H9 (cell line): ENCODE results near the gene SGIP1. TPM values are rescaled to one million over a fixed set of nuclear protein-coding genes. Genes with fewer than 3 reads are reported as not detected.

Experiments
- DNase-seq: peaks from one replicate; pipeline ENCODE4 v3.0.0-alpha.2; 2017
- H2AFZ ChIP-seq: one replicate; pipeline ENCODE4 v1.6.1; 2013; ENCODE audit warnings: mild to moderate bottlenecking, low read length, control low read depth, moderate library complexity
- H2AK5ac ChIP-seq: 2 replicates; pipeline ENCODE4 v1.6.1; 2013; ENCODE audit warnings: low read length, control low read depth, mixed read lengths; ENCODE audit not compliant: insufficient read length
- H2BK120ac ChIP-seq: one replicate; pipeline ENCODE4 v1.6.1; 2013; ENCODE audit warnings: low read depth, mild to moderate bottlenecking, low read length, control low read depth, inconsistent platforms; ENCODE audit not compliant: poor library complexity, severe bottlenecking
- H2BK12ac ChIP-seq: 2 replicates; pipeline ENCODE4 v1.6.1; 2013; ENCODE audit warnings: low read length, control low read depth, mixed read lengths, low read depth; ENCODE audit not compliant: insufficient read length
- H2BK15ac ChIP-seq: 2 replicates; pipeline ENCODE4 v1.6.1; 2013; ENCODE audit warnings: low read depth, low read length, control low read depth
- H2BK20ac ChIP-seq: one replicate; pipeline ENCODE4 v1.6.1; 2013; ENCODE audit warnings: low read depth, mild to moderate bottlenecking, low read length, control low read depth, inconsistent platforms; ENCODE audit not compliant: poor library complexity, severe bottlenecking
- H2BK5ac ChIP-seq: 2 replicates; pipeline ENCODE4 v1.6.1; 2013; ENCODE audit warnings: low read length, control low read depth, mixed read lengths; ENCODE audit not compliant: insufficient read length
- H3K14ac ChIP-seq: 2 replicates; pipeline ENCODE4 v1.6.1; 2013; ENCODE audit warnings: low read length, control low read depth; ENCODE audit not compliant: insufficient read depth
- H3K18ac ChIP-seq: 2 replicates; pipeline ENCODE4 v1.6.1; 2013; ENCODE audit warnings: low read depth, mild to moderate bottlenecking, mixed read lengths, low read length, control low read depth; ENCODE audit not compliant: insufficient read length
- H3K23ac ChIP-seq: 2 replicates; pipeline ENCODE4 v1.6.1; 2013; ENCODE audit warnings: low read length, control low read depth, mixed read lengths, low read depth; ENCODE audit not compliant: insufficient read length
- H3K23me2 ChIP-seq: 2 replicates; pipeline ENCODE4 v1.6.1; 2013; ENCODE audit warnings: low read depth, mild to moderate bottlenecking, mixed read lengths, low read length, control low read depth; ENCODE audit not compliant: insufficient read length, poor library complexity, severe bottlenecking
- H3K27ac ChIP-seq: 2 replicates; pipeline ENCODE4 v1.5.1; 2013; ENCODE audit warnings: low read length, control low read depth, mixed read lengths, low read depth; ENCODE audit not compliant: insufficient read length
- H3K27me3 ChIP-seq: 2 replicates; pipeline ENCODE4 v1.6.1; 2013; ENCODE audit warnings: low read length, control low read depth, inconsistent platforms; ENCODE audit not compliant: insufficient read depth
- H3K4ac ChIP-seq: 2 replicates; pipeline ENCODE4 v1.6.1; 2013; ENCODE audit warnings: low read depth, mild to moderate bottlenecking, control low read depth, inconsistent platforms, low read length, moderate library complexity
- H3K4me1 ChIP-seq: 2 replicates; pipeline ENCODE4 v1.6.1; 2013; ENCODE audit warnings: low read length, control low read depth, inconsistent platforms; ENCODE audit not compliant: insufficient read depth
- H3K4me2 ChIP-seq: 2 replicates; pipeline ENCODE4 v1.6.1; 2013; ENCODE audit warnings: low read length, control low read depth, mixed read lengths; ENCODE audit not compliant: insufficient read length, insufficient read depth
- H3K56ac ChIP-seq: 2 replicates; pipeline ENCODE4 v1.6.1; 2013; ENCODE audit warnings: low read depth, mild to moderate bottlenecking, mixed read lengths, low read length, control low read depth; ENCODE audit not compliant: insufficient read length
- H3K79me1 ChIP-seq: 2 replicates; pipeline ENCODE4 v1.6.1; 2013; ENCODE audit warnings: low read depth, mild to moderate bottlenecking, moderate library complexity, low read length, control low read depth, inconsistent platforms; ENCODE audit not compliant: insufficient read depth, poor library complexity, severe bottlenecking
- H3K79me2 ChIP-seq: 2 replicates; pipeline ENCODE4 v1.6.1; 2013; ENCODE audit warnings: low read length, control low read depth, inconsistent platforms; ENCODE audit not compliant: insufficient read depth
- H3K9ac ChIP-seq: 2 replicates; pipeline ENCODE4 v1.6.1; 2013; ENCODE audit warnings: low read length, control low read depth, mixed read lengths; ENCODE audit not compliant: insufficient read length; ENCODE audit errors: extremely low read depth
- H3K9me3 ChIP-seq: one replicate; pipeline ENCODE4 v1.6.1; 2013; ENCODE audit warnings: low read depth, low read length, inconsistent platforms; ENCODE audit not compliant: control insufficient read depth
- H3T11ph ChIP-seq: one replicate; pipeline ENCODE4 v1.6.1; 2013; ENCODE audit warnings: mild to moderate bottlenecking, low read length, control low read depth, inconsistent platforms
- H4K20me1 ChIP-seq: one replicate; pipeline ENCODE4 v1.6.1; 2013; ENCODE audit not compliant: control insufficient read depth, insufficient read length, insufficient read depth
- H4K5ac ChIP-seq: 2 replicates; pipeline ENCODE4 v1.6.1; 2013; ENCODE audit warnings: low read depth, mild to moderate bottlenecking, mixed read lengths, low read length, control low read depth; ENCODE audit not compliant: insufficient read length
- H4K8ac ChIP-seq: replicated peaks from 2 replicates; pipeline ENCODE4 v1.6.1; 2013; ENCODE audit warnings: low read length, control low read depth, mixed read lengths, low read depth; ENCODE audit not compliant: insufficient read length
- H4K91ac ChIP-seq: 2 replicates; pipeline ENCODE4 v1.6.1; 2013; ENCODE audit warnings: low read depth, mild to moderate bottlenecking, moderate library complexity, mixed read lengths, low read length, control low read depth; ENCODE audit not compliant: insufficient read length
- H3K27ac Mint-ChIP-seq, 3 experiments: 2 replicates in 2 of 3; 3 replicates in 1 of 3; pipeline ENCODE4 v1.8.0; 2020 to 2021; ENCODE audit warnings: mixed read lengths in 3 of 3, mild to moderate bottlenecking in 1 of 3, moderate library complexity in 1 of 3
- H3K27me3 Mint-ChIP-seq: 2 replicates; pipeline ENCODE4 v1.8.0; 2021; ENCODE audit warnings: low read depth, mild to moderate bottlenecking, moderate library complexity, mixed read lengths
- H3K36me3 Mint-ChIP-seq, 3 experiments: 2 replicates in 2 of 3; 3 replicates in 1 of 3; pipeline ENCODE4 v1.8.0; 2020 to 2021; ENCODE audit warnings: low read depth in 3 of 3, mixed read lengths in 3 of 3; ENCODE audit not compliant: insufficient read depth in 1 of 3
- H3K4me1 Mint-ChIP-seq, 2 experiments: 2 replicates each; pipeline ENCODE4 v1.8.0; 2020; ENCODE audit warnings: mixed read lengths in 2 of 2
- H3K4me3 Mint-ChIP-seq, 2 experiments: 2 replicates in 1 of 2; 3 replicates in 1 of 2; pipeline ENCODE4 v1.8.0; 2020 to 2021; ENCODE audit warnings: mild to moderate bottlenecking in 2 of 2, mixed read lengths in 2 of 2, moderate library complexity in 1 of 2
- H3K9me3 Mint-ChIP-seq, 2 experiments: 2 replicates in 1 of 2; 3 replicates in 1 of 2; pipeline ENCODE4 v1.8.0; 2020; ENCODE audit warnings: mild to moderate bottlenecking in 2 of 2, mixed read lengths in 2 of 2, moderate library complexity in 1 of 2
- CTCF ChIP-seq: fragments of 200-600 bp; sonication (generic); conservative IDR thresholded peaks from 3 replicates; pipeline ENCODE4 v1.8.0; 2021; ENCODE audit warnings: antibody characterized with exemption, mild to moderate bottlenecking
- WGBS: extraction: QIAGEN DNeasy Blood & Tissue Kit; methylation state at CpG from one replicate; pipeline ENCODE4 v1.1.7; 2013; ENCODE audit warnings: missing lambda C conversion rate, low lambda C conversion rate, mixed read lengths; ENCODE audit not compliant: insufficient read length; ENCODE audit errors: extremely low coverage; 5-methylcytosine and 5-hydroxymethylcytosine counted together
- total RNA-seq: library from RNA; stranded (reverse); gene quantifications from 2 replicates; pipeline ENCODE4 v1.2.1, GENCODE V29; 2021

SGIP1 gene
- total RNA-seq, 1 experiment from 2014 or later: 1.5 TPM

DNA sequence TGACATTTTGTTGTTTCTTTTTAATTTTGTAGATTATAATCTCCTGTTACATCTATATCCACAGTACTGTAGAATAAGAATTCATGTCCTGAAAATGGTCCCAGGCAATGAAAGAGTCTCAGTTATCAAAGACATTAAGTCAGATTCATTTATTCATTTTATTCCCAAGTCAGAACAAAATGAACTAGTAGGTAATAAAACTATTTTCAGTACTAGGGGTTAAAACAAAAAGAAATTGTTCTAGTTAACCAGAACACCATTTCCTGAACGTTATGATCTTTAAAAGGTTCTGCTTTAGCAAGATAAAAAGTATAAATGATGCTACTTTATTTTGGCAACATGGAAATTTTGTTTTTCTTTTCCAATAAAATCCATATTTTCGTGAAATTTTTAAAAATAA, 211.5 kb downstream of the SGIP1 start:
- Histone ChIP-seq H3K27me3 (no peaks in the 10 kb centered on the region), H3K4me1 (no peaks in the 10 kb centered on the region), H3K14ac (no peak overlapping the region), H2BK12ac (no peak overlapping the region), H3K4ac (no peak overlapping the region), H3K9ac (no peak overlapping the region), H2AK5ac (no peak overlapping the region), H3K79me1 (no peaks in the 10 kb centered on the region), H3K27ac (no peak overlapping the region), H3K56ac (no peak overlapping the region), H3K18ac (no peak overlapping the region), H2BK5ac (no peak overlapping the region), H2AFZ (no peak overlapping the region), H3K23me2 (no peaks in the 10 kb centered on the region), H3K23ac (no peak overlapping the region), H3T11ph (no peak overlapping the region), H2BK120ac (no peak overlapping the region), H3K79me2 (no peaks in the 10 kb centered on the region), H3K4me2 (no peak overlapping the region), H2BK20ac (no peak overlapping the region), H4K20me1 (no peaks in the 10 kb centered on the region), H2BK15ac (no peak overlapping the region), H4K8ac (no peak overlapping the region), H4K5ac (no peak overlapping the region), H3K9me3 (no peaks in the 10 kb centered on the region), H4K91ac (no peak overlapping the region)
- Mint-ChIP-seq H3K27me3 (peaks cover 8% of the 10 kb centered on the region; the same call in 1 of the 2 replicates), H3K4me1 (no peaks in the 10 kb centered on the region), H3K9me3 (no peaks in the 10 kb centered on the region), H3K36me3 (no peaks in the 10 kb centered on the region), H3K27ac (no peak overlapping the region), H3K4me3 (no peak overlapping the region)
- no peak for DNase-seq
- no peak for TF ChIP-seq CTCF
- no CpG with 5 or more reads among the region's 2 CpGs for WGBS
